ENCODE results near the gene LOXL4. TPM values are rescaled to one million over a fixed set of nuclear protein-coding genes. Genes with fewer than 3 reads are reported as not detected.

LOXL4 gene
- total RNA-seq, 1 experiment from 2014 or later: 0.13 TPM

DNA sequence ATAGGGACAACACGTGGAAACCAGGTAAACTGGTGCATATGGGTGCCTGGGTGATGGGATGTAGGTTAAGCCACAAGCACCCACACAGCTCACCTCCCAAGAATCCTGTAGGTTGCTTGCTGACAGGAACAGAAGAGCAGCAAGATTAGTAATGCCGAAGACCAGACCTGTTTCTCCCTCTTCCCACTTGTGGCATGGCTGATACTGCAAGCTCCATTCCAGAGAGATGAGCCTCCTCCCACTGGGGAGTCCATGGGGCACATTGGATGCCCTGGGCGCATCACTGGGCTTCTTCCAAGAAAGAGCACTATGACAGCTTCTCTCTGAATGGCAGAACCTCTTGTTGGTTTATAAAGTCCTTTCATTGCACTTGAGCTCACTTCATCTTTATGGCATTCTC, 44.4 kb upstream of the LOXL4 start:
- no peak overlapping the region for H4K8ac ChIP-seq (replicated peaks; ENCODE audit: insufficient read length, low read depth, low read length)
- no peak overlapping the region for H2BK15ac ChIP-seq (ENCODE audit: low read depth, low read length)
- no peak overlapping the region for H2BK120ac ChIP-seq (ENCODE audit: low read depth, low read length, poor library complexity, severe bottlenecking)
- Mint-ChIP-seq H3K4me1 (peaks cover 14% of the 10 kb centered on the region in 2 experiments), H3K9me3 (no peaks in the 10 kb centered on the region), H3K27ac (no peak overlapping the region), H3K36me3 (ENCODE audit: insufficient read depth in 1 of 3, low read depth in 3 of 3) (no peaks in the 10 kb centered on the region), H3K27me3 (ENCODE audit: low read depth) (peaks cover 2% of the 10 kb centered on the region; the same call in 1 of the 2 replicates), H3K4me3 (no peak overlapping the region)
- H3K18ac ChIP-seq (ENCODE audit: insufficient read length, low read depth, low read length): no peak overlapping the region
- no peak overlapping the region for H4K91ac ChIP-seq (ENCODE audit: insufficient read length, low read depth, low read length)
- H3K14ac ChIP-seq (ENCODE audit: insufficient read depth, low read length): no peak overlapping the region
- H2AK5ac ChIP-seq (ENCODE audit: insufficient read length, low read length): no peak overlapping the region
- H3K27ac ChIP-seq (ENCODE audit: insufficient read length, low read depth, low read length): no peak overlapping the region
- H3K9ac ChIP-seq (ENCODE audit: extremely low read depth, insufficient read length, low read length): no peak overlapping the region
- H2BK20ac ChIP-seq (ENCODE audit: low read depth, low read length, poor library complexity, severe bottlenecking): no peak overlapping the region
- WGBS (ENCODE audit: extremely low coverage, insufficient read length, low lambda C conversion rate): no CpG with 5 or more reads among the region's 3 CpGs
- DNase-seq: no peak
- H2BK5ac ChIP-seq (ENCODE audit: insufficient read length, low read length): no peak overlapping the region
- no peaks in the 10 kb centered on the region for H3K79me1 ChIP-seq (ENCODE audit: insufficient read depth, low read depth, low read length, poor library complexity, severe bottlenecking)
- H4K20me1 ChIP-seq (ENCODE audit: control insufficient read depth, insufficient read depth, insufficient read length): no peaks in the 10 kb centered on the region
- no peak overlapping the region for H3K23ac ChIP-seq (ENCODE audit: insufficient read length, low read depth, low read length)
- no peaks in the 10 kb centered on the region for H3K9me3 ChIP-seq (ENCODE audit: control insufficient read depth, low read depth, low read length)
- H3K79me2 ChIP-seq (ENCODE audit: insufficient read depth, low read length): no peaks in the 10 kb centered on the region
- H3K56ac ChIP-seq (ENCODE audit: insufficient read length, low read depth, low read length): no peak overlapping the region
- no peak overlapping the region for H3T11ph ChIP-seq (ENCODE audit: low read length)
- no peak overlapping the region for H4K5ac ChIP-seq (ENCODE audit: insufficient read length, low read depth, low read length)
- H3K23me2 ChIP-seq (ENCODE audit: insufficient read length, low read depth, low read length, poor library complexity, severe bottlenecking): peaks cover 3% of the 10 kb centered on the region
- no peak overlapping the region for H2BK12ac ChIP-seq (ENCODE audit: insufficient read length, low read depth, low read length)
- H3K4me1 ChIP-seq (ENCODE audit: insufficient read depth, low read length): no peaks in the 10 kb centered on the region
- H3K4ac ChIP-seq (ENCODE audit: low read depth, low read length): no peak overlapping the region
- H2AFZ ChIP-seq (ENCODE audit: low read length): no peak overlapping the region
- no peak overlapping the region for H3K4me2 ChIP-seq (ENCODE audit: insufficient read depth, insufficient read length, low read length)
- no peak for TF ChIP-seq CTCF (conservative IDR thresholded peaks at IDR 0.05)
- no peaks in the 10 kb centered on the region for H3K27me3 ChIP-seq (ENCODE audit: insufficient read depth, low read length)

Measured in H9 (cell line).